NCI-H1092 treated with DMSO at 0.1 percent for 48 hours (cell line): ENCODE measurements around the gene DCAF10.
A peak's percentile ranks its signal among the peaks of the same experiment; 100 is the strongest.
"Not testable (repeated sequence)": the region's sequence is repeated elsewhere in the genome, so short reads cannot be mapped to it uniquely, and the experiment has no call there.

Experiments
- DNase-seq: peaks from one replicate; lab custom pipeline; 2025; lab: John Stamatoyannopoulos, UW

Gene DCAF10, protein sequence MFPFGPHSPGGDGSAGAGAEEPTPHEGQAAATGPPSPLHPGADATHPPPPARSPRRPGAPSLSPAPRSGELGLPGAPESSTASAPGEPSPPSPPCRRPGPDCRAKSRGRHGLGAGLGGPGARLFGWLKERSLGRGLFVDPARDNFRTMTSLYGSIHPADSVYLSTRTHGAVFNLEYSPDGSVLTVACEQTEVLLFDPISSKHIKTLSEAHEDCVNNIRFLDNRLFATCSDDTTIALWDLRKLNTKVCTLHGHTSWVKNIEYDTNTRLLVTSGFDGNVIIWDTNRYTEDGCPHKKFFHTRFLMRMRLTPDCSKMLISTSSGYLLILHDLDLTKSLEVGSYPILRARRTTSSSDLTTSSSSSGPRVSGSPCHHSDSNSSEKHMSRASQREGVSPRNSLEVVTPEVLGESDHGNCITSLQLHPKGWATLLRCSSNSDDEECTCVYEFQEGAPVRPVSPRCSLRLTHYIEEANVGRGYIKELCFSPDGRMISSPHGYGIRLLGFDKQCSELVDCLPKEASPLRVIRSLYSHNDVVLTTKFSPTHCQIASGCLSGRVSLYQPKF

DNA sequence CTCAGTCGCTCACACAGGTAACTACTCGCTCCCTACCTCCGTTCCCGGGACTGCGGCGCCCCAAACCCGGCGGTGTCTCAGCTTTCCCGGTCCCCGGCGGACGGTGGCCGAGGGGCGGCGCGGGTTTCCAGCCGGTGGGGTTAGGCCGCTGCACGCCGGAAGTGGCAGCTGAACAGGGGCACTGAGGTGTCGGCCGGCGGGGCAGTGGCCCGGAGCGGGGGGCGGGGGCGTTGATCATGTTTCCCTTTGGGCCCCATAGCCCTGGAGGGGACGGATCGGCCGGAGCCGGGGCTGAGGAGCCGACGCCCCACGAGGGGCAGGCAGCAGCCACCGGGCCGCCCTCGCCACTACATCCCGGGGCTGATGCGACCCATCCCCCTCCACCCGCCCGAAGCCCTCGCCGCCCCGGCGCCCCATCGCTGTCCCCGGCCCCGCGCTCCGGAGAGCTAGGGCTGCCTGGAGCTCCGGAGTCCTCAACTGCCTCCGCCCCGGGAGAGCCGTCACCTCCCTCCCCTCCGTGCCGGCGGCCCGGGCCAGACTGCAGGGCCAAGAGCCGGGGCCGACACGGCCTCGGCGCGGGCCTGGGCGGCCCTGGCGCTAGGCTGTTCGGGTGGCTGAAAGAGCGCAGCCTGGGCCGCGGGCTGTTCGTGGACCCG lies at the start of gene DCAF10:
DCAF10 (plus strand) TSS at position 167 of the 656 bp plus-strand sequence; CDS start at position 237, 70 bp downstream.
- DNase-seq = peak; percentile 86

DNA sequence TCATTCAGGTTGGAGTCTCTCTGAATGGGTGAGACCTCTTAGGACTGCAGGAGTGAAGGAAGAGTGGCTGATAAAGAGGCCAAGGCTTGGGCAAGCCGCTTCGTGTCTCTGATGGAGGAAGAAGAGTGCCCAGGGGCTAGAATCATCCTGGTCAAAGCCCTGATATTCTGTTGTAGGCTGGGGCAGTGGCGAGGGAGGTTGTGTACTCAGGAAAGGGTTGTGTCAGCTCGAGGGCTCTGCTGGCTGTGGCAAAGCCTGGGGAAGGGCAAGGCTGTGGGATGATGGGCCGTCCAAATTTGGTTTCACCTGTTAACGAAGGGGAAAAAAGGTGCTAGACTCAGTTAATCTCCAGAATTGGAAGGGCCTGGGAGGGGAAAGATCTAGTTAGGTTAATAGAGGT lies 49.4 kb upstream of the DCAF10 start:
- no peak for DNase-seq

DNA sequence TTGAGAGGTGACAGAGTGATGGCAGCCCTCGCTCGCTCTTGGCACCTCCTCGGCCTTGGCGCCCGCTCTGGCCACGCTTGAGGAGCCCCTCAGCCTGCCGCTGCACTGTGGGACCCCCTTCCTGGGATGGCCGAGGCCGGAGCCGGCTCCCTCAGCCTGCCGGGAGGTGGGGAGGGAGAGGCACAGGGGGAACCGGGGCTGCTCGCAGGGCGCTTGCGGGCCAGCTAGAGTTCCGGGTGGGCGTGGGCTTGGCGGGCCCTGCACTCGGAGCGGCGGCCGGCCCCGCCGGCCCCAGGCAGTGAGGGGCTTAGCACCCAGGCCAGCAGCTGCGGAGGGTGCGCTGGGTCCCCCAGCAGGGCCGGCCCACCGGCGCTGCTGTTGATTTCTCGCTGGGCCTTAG lies 48.9 kb upstream of the DCAF10 start:
- DNase-seq = not testable (repeated sequence)

DNA sequence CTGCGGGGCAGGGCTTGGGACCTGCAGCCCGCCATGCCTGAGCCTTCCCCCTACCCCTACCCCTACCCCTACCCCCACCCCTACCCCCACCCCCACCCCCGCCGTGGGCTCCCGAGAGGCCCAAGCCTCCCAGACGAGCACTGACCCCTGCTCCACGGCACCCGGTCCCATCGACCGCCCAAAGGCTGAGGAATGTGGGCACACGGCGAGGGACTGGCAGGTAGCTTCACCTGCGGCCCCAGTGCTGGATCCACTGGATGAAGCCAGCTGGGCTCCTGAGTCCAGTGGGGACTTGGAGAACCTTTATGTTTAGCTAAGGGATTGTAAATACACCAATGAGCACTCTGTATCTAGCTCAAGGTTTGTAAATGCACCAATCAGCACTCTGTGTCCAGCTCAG lies 48.5 kb upstream of the DCAF10 start:
- not testable (repeated sequence) for DNase-seq

DNA sequence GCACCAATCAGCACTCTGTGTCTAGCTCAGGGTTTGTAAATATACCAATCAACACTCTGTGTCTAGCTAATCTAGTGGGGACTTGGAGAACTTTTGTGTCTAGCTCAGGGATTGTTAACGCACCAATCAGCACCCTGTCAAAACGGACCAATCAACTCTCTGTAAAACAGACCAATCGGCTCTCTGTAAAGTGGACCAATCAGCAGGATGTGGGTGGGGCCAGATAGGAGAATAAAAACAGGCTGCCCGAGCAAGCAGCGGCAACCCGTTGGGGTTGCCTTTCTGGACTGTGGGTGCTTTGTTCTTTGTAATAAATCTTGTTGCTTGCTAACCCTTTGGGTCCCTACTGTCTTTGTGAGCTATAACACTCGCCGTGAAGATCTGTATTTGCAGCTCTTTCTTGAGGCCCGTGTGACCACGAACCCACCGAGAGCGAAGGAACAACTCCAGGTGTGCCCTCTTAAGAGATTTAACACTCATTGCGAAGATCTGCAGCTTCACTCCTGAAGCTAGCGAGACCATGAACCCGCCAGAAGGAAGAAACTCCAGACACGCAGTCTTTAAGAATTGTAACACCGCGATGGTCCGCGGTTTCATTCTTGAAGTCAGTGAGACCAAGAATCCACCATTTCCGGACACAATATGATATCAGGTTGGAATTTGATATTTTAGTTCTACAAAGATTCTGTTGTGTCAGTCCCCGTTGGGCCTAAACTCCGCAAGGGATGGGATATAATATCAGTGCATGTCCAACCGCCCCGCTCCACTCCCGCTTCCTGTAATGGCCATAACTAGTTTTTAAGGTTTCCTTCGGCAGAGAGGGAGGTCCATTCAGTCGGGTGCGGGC lies 47.7 kb upstream of the DCAF10 start:
- no peak for DNase-seq

DNA sequence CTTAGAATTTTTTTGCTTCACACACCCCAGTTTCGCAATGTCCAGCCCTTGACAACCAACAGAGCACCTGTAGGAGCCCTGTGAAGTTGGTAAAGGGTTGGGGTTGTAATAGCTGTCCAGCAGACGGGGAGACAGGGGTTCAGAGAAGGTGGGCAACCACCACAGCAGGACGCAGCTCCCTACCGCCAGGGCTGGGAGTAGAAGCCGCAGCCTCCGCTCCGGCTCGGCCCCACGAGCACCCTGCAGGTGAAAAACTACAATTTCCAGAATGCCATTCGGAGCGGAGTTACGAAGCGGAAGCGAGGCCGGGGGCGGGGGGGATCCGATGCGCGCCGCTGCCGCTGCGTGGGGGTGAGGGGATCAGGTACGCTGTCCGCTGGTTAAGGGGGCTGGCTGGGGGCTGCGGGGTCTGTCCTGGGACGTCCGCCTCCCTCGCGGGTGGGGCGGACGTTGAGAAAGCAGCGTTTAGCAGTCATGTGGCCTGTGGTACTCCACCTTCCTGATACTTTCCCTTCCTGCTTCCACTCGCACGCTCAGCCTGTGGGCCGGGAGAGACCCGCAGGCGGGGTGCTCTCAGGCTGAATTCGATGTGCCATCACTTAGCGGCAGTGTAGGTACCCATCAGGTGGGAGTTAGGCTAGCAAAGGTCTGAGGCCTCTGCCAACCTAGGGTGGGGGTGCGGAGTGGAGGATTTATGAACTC lies 47.0 kb upstream of the DCAF10 start, which contains the start of gene TRMT10B:
TRMT10B (plus strand) TSS at position 317 of the 702 bp plus-strand sequence. CDS start 8,127 bp downstream, outside the sequence.
- DNase-seq = peak; percentile 79

DNA sequence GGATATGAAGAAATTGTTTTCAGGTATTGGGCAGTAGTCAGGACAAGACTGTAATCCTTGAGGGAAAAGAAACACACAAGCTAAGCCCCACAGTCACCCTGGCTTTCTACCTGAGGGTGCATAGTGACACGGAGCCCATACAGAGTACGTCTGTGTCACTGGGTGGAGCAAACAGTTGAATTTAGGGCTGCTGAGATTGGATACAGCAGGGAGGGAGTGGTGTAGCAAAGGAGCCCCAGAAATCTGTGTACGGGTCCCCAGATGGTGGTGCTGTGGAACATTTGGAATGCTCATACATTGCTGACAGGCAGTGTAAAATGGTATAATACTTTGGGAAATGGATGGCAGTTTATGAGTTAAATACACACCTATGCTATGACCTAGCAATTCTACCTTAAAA lies 41.9 kb upstream of the DCAF10 start:
- DNase-seq = no peak

DNA sequence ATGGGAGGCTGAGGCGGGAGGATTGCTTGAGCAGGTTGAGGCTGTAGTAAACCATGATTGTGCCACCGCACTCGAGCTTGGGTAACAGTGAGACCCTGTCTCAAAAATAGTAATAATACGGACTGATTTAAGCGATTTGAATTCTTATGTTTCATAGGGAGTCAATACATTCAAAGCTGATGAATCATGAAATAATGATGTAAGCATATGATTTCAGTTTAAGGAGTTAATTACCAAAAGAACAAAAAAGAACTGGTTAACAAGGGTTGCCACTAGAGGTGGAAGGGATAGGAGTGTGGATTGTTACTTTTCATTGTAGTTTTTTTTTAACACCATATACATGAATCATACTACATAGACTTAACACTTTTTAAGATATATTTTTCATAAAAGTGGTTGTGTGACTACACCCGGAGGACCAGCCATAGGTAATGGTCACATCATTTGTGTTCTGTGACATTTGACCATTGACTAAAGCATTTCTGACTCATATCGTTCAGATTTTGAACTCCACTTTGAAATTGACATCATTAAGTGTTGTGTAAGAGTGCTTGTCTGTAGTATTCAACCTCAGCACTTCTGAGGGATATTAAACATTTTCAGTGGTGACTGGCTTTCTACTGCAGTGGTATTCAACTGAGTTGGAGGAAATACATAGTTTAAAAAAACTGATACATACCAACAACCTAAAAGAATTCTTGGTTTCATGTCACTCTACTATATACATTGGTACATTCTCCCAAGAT lies 40.0 kb upstream of the DCAF10 start:
- DNase-seq = no peak

DNA sequence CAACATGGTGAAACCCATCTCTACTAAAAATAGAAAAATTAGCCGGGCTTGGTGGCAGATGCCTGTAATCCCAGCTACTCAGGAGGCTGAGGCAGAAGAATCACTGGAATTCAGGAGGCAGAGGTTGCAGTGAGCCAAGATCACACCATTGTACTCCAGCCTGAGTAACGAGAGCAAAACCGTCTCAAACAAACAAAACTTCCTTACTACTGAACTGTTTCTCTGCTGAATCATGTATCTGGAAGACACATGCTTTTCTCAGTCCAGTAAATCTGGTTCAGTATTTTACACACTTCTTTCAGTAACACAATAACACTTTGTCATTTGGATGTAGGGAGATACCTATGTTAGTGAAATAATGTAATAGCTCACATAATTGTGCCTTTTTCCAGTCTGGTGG lies 39.1 kb upstream of the DCAF10 start:
- no peak for DNase-seq

DNA sequence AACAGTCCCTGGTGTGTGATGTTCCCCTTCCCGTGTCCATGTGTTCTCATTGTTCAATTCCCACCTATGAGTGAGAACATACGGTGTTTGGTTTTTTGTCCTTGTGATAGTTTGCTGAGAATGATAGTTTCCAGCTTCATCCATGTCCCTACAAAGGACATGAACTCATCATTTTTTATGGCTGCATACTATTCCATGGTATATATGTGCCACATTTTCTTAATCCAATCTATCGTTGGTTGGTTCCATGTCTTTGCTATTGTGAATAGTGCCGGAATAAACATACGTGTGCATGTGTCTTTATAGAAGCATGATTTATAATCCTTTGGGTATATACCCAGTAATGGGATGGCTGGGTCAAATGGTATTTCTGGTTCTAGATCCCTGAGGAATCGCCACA lies 35.3 kb upstream of the DCAF10 start:
- not testable (repeated sequence) for DNase-seq

DNA sequence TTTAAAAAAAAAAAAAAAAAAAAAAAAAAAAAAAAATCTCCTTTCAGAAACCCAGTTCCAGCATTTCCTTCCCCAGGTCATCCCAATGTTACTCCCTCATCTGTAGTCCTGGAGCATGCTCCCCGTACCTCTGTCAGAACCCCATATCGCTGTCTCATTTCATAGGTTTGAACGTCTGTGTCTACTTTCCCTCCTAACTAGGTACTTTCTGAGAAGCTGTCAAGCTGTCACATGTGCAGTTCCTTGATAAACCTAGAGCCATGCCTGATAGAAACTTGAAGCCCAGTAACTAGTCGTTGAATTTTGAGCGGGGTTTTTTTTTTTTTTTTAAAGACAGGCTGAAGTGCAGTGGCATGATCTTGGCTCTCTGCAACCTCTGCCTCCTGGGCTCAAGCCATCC lies 31.3 kb upstream of the DCAF10 start:
- DNase-seq = no peak

DNA sequence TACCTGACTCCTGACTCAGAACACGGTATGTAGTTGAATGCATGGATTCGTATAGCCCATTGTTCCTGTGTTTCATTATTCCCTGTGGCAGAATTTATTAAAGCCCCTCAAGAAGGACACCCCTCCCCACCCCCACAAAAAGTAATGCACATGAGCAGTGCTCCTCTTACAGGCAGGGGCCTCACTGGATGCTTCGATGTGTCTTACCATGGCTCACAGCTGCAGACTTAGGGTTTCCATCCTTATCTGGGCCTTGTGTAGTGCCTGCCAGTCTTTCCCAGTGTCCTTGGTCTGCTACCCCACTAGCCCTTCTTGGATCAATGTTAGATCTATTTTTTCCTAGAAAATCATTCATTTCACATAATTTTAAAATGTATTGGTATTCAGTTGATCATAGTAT lies 30.6 kb upstream of the DCAF10 start:
- no peak for DNase-seq

DNA sequence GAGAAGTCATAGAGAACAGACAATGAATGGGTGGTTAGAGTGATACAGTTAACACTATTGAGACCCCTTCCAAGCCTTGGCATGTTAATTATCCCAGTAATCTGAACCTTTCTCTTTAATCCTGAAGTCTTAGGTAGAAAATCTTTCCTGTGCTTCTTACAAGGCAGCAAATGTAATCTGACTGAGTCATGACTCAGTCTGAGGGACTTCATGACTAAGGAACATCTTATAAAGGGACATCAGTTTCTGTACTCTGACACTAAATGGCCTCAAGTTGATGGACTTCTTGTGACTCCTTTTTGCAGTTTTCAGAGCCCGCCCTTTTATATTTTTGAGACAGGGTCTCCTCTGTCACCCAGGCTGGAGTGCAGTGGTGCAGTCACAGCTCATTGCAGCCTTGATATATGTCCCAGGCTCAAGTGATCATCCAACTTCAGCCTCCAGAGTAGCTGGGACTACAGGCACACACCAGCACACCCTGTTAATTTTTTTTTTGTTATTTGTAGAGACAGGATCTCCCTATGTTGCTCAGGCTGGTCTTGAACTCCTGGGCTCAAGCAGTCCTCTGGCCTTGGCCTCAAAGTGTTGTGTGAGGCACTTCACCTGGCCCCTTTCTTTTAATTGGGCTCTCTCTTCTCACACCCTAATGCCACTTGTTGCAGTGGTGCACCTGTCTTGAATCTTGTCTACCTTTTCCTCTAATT lies 25.2 kb upstream of the DCAF10 start:
- DNase-seq = no peak

DNA sequence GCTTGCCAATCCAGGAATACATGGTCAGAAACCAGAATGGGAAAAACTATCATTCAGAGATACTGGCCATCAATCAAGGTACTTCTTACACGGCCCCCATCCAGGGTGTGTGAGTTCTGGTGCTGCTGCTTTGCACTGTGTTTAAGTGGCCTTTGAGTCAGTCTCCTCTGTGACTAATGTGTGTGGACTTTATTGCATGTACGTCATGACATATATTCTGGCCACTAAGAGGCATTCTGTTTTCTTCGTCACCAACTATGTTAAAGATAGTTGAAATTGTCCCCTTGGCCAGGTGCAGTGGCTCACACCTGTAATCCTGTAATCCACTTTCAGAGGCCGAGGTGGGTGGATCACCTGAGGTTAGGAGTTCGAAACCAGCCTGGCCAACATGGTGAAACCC lies 24.3 kb upstream of the DCAF10 start:
- DNase-seq = no peak

DNA sequence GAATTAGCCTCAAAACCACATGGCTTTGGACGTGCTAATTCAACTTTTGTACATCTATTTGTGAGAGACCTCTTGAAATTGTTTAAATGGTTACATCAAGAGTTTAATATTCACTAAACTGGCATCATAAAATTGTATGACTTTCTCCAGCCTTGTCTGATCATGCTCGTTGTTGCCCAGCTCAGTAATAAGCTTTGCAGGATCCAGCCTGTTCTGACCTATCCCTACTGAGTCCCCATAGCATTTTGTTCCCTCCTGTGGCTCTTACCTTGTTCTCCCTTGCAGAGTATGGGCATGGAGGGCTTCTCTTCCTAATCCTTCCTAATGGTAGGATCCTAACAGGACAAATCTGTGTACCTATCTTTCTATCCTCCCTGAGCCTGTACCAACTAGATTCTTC lies 22.1 kb upstream of the DCAF10 start:
- no peak for DNase-seq

DNA sequence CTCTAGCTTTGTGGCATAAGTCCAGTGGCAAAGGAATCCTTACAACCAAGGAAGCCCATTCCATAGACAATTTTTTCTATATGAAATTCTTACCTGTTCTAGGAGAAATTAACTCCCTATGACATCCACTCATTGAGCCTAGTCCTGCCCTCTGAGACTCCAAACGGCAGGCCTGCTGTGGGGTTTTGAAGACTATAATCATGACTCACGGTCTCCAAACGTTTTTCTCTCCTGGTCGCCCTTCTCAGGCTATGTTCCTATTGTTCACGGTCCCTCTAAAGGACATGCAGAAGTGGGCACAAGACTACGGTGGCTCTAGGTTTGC lies 16.3 kb upstream of the DCAF10 start:
- DNase-seq = no peak

DNA sequence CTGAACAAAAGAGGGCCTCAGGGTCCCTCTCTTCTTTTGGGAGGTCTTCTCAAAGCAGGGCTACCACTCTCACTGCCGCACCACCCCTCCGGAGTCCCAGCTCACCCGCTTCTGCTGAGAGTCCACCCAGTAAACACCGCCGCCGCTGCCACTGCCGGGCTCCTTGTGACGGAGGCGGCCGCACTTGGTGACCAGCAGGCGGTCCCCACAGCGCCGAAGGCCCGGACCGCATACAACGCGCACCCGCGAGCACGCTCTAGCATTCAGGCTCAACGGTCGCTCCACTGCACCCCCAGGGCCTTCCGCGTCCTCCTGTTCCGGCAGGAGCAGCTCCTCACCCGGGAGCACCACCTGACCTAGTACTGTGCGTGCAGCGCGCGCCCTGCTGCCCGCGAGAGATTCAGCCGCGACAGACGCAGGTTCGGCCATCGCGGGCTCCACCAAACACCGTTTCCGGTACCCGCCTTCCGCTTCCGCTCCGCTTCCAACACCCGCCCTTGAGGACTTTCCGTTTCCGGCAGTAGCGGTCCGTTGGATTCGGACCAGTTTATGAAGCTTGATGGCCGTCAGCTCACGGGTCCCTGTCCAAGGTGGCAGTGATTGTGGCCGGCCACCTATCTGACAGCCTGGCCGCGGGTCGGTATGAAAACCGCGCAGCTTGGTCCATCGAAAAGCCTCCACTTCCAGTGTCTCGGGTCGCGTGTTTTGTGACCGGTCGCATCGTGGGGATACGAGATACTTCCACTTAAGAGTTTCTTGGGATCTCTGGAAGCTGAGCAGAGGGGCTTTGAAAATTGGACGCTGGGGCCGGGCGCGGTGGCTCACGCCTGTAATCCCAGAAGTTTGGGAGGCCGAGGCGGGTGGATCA lies 15.7 kb upstream of the DCAF10 start, which contains the start of gene EXOSC3:
EXOSC3 (minus strand) TSS at position 449 of the 868 bp plus-strand sequence; CDS start at position 429, 20 bp downstream.
- DNase-seq = peak; percentile 95

DNA sequence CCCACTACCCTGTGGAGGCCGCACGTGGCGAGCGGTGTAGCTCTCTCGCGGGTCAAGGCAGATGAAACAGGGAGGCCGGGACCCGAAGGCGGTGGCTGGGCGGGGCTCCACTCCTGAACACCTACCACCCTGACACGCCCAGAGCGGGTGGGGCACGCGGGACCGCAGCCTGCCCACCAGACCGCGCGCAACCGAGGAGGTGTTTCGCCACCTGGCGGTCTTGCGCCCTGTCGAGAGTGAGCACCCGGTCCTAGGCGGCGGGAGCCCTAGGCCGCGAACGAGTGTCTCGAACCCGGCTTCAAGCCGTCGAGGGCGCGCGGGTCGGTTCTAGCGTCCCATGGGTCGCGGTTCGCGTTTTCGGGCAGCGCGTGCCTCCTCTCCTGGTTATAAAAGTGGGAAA lies 13.5 kb upstream of the DCAF10 start:
- DNase-seq = no peak

DNA sequence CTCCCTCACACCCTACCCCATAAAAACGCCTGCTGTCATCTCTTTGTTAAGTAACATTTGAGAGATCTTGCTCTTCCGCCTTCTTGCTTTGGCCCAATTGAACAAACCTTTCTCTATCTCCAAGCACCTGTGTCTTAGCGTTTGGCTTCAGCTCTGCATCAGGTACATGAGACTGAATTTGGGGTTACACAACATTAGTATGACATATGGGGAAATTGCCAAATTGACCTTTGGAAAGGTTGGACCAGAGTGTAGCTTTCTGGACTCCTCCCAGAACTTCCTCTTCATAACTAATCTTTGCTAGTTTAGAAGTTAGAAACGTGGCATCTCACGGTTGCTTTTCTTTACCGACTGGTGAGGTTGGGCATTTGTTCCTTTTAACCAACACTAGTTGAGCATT lies 12.3 kb upstream of the DCAF10 start:
- DNase-seq = no peak
